Astrocyte of the spinal cord (primary cell): ENCODE data around the gene NDUFV2.

ENCODE experiments used
- DNase-seq: peaks from one replicate; pipeline ENCODE4 v3.0.0; 2011; ENCODE audit warnings: low read depth, low spot score
- H3K4me3 ChIP-seq: 2 replicates; pipeline ENCODE4 v1.5.1; 2011; ENCODE audit warnings: low read depth, mild to moderate bottlenecking, low read length, moderate library complexity
- in situ Hi-C: cut with HindIII; loops from 2 replicates; pipeline ENCODE4 v1.10.0; 2017; ENCODE audit warnings: low sequenced_read_pairs
- TF ChIP-seq, protein P1 (sequence below): IDR thresholded peaks from 2 replicates; pipeline ENCODE4 v1.5.1; 2012; ENCODE audit warnings: low read depth, mild to moderate bottlenecking, low read length, inconsistent platforms

Gene NDUFV2

DNA sequence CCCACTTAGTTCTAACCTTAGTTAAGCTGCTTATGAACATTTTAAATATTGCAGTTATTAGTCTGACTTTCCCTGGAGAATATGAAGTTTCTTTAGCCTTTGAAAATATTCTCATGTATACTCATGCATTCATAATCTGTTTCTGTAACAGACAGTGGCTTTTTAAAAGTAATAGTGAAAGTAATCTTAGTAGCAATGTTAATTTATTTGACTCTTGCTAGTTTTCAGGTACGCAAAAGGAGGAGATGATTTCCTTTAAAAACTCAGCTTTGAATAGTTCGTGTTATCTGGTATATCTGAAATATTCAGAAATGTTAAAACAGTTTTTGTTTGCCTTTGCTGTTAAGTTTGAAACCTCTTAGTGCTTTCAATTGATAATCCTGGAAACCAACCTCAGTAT lies 37.9 kb downstream of the NDUFV2 start:
- no peak overlapping the region for H3K4me3 ChIP-seq
- TF ChIP-seq, protein P1, sequence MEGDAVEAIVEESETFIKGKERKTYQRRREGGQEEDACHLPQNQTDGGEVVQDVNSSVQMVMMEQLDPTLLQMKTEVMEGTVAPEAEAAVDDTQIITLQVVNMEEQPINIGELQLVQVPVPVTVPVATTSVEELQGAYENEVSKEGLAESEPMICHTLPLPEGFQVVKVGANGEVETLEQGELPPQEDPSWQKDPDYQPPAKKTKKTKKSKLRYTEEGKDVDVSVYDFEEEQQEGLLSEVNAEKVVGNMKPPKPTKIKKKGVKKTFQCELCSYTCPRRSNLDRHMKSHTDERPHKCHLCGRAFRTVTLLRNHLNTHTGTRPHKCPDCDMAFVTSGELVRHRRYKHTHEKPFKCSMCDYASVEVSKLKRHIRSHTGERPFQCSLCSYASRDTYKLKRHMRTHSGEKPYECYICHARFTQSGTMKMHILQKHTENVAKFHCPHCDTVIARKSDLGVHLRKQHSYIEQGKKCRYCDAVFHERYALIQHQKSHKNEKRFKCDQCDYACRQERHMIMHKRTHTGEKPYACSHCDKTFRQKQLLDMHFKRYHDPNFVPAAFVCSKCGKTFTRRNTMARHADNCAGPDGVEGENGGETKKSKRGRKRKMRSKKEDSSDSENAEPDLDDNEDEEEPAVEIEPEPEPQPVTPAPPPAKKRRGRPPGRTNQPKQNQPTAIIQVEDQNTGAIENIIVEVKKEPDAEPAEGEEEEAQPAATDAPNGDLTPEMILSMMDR = no peak
- no peak for DNase-seq
- in situ Hi-C loops = no loop called here

DNA sequence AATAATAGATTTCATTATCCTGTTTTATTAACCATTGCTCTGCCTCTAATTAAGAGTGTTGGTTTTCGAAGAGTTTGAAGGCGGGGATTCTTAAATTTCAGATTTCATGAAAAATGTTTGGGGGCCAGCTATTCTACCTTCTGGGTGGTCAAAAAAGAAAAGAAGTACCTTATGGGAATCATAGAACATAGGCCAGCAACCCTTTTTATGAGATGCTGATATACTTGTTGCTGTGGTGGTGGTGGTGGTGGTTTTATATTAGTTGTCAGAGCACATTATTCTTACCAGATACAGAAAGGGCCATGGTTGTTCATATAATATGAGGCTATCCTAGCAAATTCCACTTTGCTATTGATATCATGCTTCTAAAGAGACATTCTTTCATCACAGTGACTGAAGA lies 38.5 kb downstream of the NDUFV2 start:
- no peak overlapping the region for H3K4me3 ChIP-seq
- TF ChIP-seq, protein P1 = no peak
- in situ Hi-C loops = no loop called here
- DNase-seq = no peak

DNA sequence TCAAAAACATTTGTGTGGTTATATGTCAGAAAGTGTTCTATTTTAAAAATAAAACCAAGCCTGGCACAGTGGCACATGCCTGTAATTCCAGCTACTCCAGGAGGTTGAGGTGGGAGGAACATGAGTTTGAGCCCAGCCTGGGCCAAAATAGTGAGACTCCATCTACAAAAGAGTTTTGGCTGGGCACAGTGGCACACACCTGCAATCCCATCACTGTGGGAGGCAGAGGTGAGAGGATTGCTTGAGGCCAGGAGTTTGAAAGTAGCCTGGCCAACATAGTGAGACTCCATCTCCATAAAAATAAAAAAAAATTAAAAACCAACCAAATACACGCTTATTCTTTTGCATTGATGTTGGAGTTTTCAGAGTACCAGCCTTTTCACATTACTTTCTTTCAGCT lies 43.7 kb downstream of the NDUFV2 start:
- DNase-seq = no peak
- in situ Hi-C loops = no loop called here
- TF ChIP-seq, protein P1 = no peak
- no peak overlapping the region for H3K4me3 ChIP-seq

DNA sequence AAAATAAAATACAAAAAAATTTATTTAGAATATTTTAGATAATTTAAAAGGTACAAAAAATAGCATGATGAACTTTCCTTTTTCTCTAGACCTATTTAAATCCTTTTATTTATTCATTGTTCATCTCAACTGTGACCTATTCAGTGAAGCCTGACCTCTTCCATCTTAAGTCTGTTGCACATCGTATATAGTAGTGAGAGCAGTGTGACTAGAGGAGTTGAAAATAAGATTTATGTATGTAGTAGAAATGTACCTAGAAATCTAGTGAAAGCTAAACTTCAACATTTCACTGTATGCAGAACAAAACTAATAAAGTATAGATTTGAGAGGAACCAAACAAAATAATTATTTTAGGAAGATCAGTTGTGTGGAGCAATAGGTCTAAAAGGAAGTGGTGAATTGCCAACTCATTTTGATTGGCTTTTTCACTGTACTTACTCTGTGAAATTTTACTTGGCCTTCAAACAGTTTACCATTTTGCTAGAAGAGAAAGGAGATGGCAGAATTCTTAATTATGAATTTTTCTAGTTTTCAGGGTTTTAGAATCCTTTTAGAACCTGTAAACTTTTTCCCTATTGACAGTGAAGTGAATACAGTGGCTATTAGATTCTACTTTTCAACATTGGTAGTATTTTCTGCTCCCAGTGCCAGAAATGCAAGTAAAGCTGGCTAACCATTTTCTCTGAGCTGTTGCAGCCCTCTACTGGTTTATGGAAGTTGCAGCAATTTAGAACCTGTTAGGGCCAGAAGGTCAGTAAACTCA lies 45.1 kb downstream of the NDUFV2 start:
- DNase-seq = peak; percentile 79
- in situ Hi-C loops = no loop called here
- H3K4me3 ChIP-seq = no peak overlapping the region
- TF ChIP-seq, protein P1 = peak; percentile 84

DNA sequence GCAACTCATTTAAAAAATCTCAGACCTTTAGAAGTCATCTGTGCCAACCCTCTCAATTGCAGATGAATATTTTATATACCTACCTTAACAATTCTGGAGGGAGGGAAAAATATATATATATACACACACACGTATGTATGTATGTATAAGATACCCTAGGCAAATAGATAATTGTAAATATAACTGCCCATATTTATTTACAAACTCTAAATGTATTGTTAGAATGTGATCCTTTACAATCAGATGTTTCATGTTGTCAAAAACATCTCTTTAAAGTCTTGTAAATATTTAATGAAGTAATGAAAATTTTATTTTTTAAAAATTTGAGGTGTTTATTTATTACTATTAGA lies 45.7 kb downstream of the NDUFV2 start:
- in situ Hi-C loops = no loop called here

DNA sequence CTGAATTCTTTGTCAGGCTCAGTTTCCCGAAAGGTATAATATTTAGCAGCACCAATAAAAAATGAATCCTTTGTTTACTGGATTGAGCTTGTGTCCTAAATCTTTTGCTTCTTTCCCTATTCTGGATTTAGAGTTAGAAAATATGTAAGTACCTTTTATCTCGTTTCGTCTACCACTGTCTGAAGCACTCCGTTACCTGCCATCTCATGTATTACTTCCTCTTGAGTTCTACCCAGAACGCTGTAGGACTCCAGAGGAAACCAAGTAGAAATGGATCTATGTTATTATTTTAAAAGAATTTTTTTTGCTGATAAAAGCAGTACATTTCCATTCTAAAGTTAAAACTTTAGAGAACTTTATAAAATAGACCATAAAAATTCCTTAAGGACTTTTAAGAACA lies 47.6 kb downstream of the NDUFV2 start:
- DNase-seq = no peak
- no peak overlapping the region for H3K4me3 ChIP-seq
- in situ Hi-C loops = no loop called here
- TF ChIP-seq, protein P1 = no peak

More for the DNA sequence above, 45.7 kb downstream of the NDUFV2 start:
- TF ChIP-seq, protein P1 = no peak
- no peak overlapping the region for H3K4me3 ChIP-seq
- DNase-seq = no peak
